GM21717 (cell line): ENCODE results near the gene SMYD2.

ENCODE experiments used
- ATAC-seq: cut with Tn5 transposase; IDR thresholded peaks from one replicate; pipeline ENCODE4 v1.9.1; 2021; ENCODE audit warnings: mild to moderate bottlenecking, moderate library complexity; ENCODE audit not compliant: unreplicated experiment

Gene SMYD2

DNA sequence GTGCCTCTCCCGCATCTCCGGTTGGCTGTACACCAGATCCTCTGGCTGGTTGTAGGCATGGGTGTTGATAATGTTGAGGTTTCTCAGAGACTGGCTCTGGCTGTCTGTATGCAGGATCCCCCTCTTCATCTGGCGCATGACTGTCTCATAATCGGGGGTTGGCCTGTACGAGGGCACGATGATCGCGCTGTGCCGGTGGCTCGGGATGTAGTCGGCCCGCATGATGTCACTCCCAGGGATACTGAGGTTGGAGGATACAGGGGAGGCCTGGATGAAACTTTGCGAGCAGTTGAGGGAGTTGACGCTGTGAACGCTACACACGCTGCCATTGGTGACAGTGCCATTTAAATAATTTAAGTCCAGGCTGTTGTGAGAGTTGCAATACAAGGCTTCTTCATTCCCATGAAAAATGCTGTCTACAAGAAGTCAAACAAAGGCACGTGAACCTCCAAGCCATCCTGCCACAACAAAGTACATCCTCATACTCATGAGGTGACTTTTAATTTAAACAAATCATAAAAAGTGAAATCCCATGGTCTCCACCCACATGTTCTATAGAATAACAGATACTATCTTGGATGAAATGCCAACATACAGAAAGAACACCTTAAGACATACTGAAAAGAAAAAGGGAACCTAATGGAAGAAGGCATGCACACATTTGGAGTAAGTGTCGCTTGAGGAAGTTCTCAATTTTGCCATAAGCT, 103.6 kb downstream of the SMYD2 start:
- ATAC-seq = no peak

DNA sequence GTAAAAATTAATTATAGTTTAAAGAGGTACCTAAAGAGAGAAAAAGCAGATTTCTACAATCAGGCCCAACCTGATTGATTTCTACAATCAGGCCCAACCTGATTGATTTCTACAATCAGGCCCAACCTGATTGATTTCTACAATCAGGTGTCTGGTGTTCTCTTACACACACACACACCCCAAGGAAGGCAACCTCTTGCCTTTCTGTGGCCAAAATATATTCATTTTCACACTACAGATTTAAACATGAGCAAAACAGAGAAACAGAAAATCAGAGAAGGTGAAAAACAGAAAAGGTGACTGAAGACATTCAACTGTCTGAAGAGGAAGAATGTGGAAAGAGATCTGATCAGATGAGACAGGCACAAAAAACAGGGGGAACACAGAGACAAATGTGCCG, 104.5 kb downstream of the SMYD2 start:
- no peak for ATAC-seq

DNA sequence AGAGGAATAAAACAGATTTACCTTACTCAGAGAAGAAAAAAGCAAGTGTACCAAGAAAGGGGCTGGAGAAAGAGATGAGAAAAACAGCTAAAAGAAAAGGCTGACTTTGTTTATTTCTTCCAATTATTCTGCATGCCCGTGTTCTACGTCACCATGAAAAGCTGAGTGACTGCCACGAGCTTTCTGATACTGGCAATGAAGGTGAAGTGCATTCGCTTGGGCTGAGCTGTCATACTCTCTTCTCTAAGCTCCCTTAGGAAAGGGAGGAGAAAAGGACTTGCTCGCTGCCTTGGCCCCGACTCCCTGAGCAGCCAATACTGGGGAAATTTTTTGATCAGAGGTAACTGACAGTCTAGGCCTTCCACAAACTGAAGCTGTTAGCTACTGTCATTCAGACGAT, 105.4 kb downstream of the SMYD2 start:
- ATAC-seq = no peak
